Endothelial cell of umbilical vein (primary cell): ENCODE results near the gene ATP10B.

Experiments
- CTCF ChIP-seq, 2 donors: IDR thresholded peaks; 1 replicate in 1 of 2; 2 replicates in 1 of 2; pipeline ENCODE4 v1.5.1; 2011; ENCODE audit warnings: low read length in 2 of 2, mild to moderate bottlenecking in 2 of 2, moderate library complexity in 2 of 2, control low read depth in 1 of 2, inconsistent platforms in 1 of 2, low read depth in 1 of 2; ENCODE audit not compliant: insufficient read depth in 1 of 2; ENCODE audit errors: extremely low read depth in 1 of 2
- EZH2 ChIP-seq: IDR thresholded peaks from 2 replicates; pipeline ENCODE4 v1.6.1; 2012; ENCODE audit warnings: borderline replicate concordance, low read depth, mild to moderate bottlenecking, moderate library complexity, low read length, inconsistent platforms; ENCODE audit not compliant: severe bottlenecking
- FOS ChIP-seq: IDR thresholded peaks from 2 replicates; pipeline ENCODE4 v1.6.1; 2011; ENCODE audit warnings: mild to moderate bottlenecking, low read length, moderate library complexity, borderline replicate concordance; ENCODE audit not compliant: insufficient read depth
- GATA2 ChIP-seq: IDR thresholded peaks from 2 replicates; pipeline ENCODE4 v1.7.0; 2011; ENCODE audit warnings: low read depth, mild to moderate bottlenecking, moderate library complexity, mixed read lengths, low read length; ENCODE audit not compliant: insufficient read length, insufficient read depth
- JUN ChIP-seq: IDR thresholded peaks from 2 replicates; pipeline ENCODE4 v1.6.1; 2011; ENCODE audit warnings: borderline replicate concordance, low read depth; ENCODE audit not compliant: insufficient read length, insufficient read depth
- MYC ChIP-seq: IDR thresholded peaks from one replicate; pipeline ENCODE4 v1.6.1; 2011; ENCODE audit warnings: mild to moderate bottlenecking, low read depth, low read length
- POLR2A ChIP-seq: IDR thresholded peaks from 2 replicates; pipeline ENCODE4 v1.6.1; 2012; ENCODE audit warnings: low read depth, mild to moderate bottlenecking, control low read depth, low read length
- POLR2AphosphoS5 ChIP-seq: IDR thresholded peaks from 2 replicates; pipeline ENCODE4 v1.6.1; 2012; ENCODE audit warnings: low read depth, mild to moderate bottlenecking, control low read depth, low read length, moderate library complexity; ENCODE audit not compliant: insufficient read depth
- TF ChIP-seq, protein P1 (sequence below): IDR thresholded peaks from 2 replicates; pipeline ENCODE4 v1.6.1; 2011; ENCODE audit not compliant: insufficient read depth, insufficient read length

GRCh38 chr5:160869989-160870521 lies 18.0 kb upstream of the ATP10B start:
- TF ChIP-seq JUN (no peak), MYC (no peak), CTCF (IDR thresholded peaks at IDR 0.05; ENCODE audit: extremely low read depth in 1 of 2, insufficient read depth in 1 of 2, low read depth in 1 of 2, low read length in 2 of 2) (no peak), POLR2A (no peak), GATA2 (no peak), EZH2 (no peak), POLR2AphosphoS5 (no peak), FOS (no peak)
- TF ChIP-seq, protein P1, sequence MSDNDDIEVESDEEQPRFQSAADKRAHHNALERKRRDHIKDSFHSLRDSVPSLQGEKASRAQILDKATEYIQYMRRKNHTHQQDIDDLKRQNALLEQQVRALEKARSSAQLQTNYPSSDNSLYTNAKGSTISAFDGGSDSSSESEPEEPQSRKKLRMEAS, result no peak
